A375 (cell line): ENCODE data around the gene TMEM179. TPM values are rescaled to one million over a fixed set of nuclear protein-coding genes. Genes with fewer than 3 reads are reported as not detected.

Source experiments
- total RNA-seq: library from RNA; depleted of rRNA; stranded (reverse); fragments of >200 nt; shearing (Covaris generic); gene quantifications from 2 replicates; pipeline ENCODE4 v1.2.3, GENCODE V29; 2014; rRNA removed

Gene TMEM179
- 0.19 and 1.1 TPM in 2 replicates for total RNA-seq

DNA sequence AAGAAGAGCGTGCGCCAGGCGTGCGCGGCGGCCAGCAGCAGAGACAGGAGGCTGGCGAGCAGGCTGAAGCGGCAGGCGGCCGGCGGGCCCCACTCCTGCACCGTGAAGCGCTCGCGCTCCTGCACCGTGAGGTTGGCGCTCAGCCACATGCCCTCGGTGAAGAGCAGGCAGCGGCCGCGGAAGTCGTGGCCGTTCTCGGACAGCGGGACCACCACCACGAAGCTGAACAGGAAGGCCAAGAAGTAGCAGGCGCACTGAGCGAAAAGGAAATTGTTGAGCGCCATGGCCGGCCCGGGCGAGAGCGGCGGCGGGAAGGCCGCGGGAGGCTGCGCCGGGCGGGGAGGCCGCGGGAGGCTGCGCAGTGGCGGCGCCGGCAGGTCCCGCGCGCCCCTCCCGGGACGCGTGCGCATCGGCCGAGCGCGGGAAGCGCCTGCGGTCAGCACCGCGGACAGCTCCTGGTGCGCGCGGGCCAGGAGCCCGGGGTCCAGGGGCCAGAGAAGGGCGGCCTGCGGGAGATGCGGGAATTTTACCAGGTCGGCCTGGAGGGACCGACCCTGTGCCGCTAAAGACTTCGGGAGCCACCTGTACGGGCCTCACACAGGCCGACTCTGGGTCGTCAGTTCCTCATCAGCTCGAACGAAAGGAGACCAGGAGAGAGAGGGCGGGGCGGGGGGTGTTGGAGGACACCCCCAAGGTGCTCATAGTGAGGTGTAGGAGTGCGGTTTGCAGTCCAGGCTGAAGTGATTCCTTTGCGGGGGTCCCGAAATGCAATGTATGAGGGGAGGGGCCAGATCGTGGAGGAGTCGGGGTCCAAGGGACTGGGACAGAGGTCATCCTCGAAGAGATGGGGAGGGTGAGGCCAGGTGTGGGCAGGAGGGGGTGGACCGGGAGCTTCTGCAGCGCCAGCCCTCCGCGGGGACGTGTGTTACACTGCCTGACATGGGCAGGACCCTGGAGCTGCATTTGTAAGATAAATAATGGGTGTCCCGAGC lies at the start of gene TMEM179:
TMEM179 (minus strand) TSS at position 315 of the 992 bp plus-strand sequence; CDS start at position 284, 31 bp downstream.

DNA sequence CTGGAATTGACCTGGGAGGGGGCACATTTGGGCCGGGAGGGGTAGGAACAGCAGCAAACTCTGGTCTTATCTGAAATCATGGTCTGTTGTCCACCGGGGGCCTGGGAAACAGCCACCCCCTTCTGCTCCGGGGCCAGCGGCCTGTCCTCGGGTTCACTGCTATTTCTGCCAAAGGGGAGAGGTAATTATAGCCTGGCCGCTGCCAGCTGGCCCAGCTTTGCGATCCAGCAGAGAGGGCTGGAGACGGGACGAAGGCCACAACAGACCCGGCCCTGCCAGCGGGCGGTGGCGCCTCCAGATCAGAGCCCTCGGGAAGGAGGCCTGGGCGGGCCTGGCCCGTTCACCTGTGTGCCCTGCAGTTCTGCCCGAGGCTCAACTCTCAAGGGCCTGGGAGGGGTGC lies 25.1 kb downstream of the TMEM179 start, which contains the start of gene C14orf180:
C14orf180 (plus strand) TSS at position 258 of the 400 bp plus-strand sequence. CDS start 6,667 bp downstream, outside the sequence.

Other genes starting within 250 kb of the TMEM179 start
- not detected in 2 replicates for gene C14orf180, start 25.0 kb downstream of the TMEM179 start, total RNA-seq
- 39.9 and 41.5 TPM in 2 replicates for gene INF2, start 84.8 kb upstream of the TMEM179 start, total RNA-seq
- gene ADSS1, start 119.5 kb upstream of the TMEM179 start, total RNA-seq: 2.9 and 6.4 TPM in 2 replicates
- 124 and 133 TPM in 2 replicates for gene SIVA1, start 148.4 kb upstream of the TMEM179 start, total RNA-seq
- 82.7 and 90.9 TPM in 2 replicates for gene AKT1, start 191.0 kb upstream of the TMEM179 start, total RNA-seq
- 1.4 and 4.4 TPM in 2 replicates for gene ZBTB42, start 196.3 kb upstream of the TMEM179 start, total RNA-seq